ENCODE results near the gene HDHD3.

HDHD3 gene

DNA sequence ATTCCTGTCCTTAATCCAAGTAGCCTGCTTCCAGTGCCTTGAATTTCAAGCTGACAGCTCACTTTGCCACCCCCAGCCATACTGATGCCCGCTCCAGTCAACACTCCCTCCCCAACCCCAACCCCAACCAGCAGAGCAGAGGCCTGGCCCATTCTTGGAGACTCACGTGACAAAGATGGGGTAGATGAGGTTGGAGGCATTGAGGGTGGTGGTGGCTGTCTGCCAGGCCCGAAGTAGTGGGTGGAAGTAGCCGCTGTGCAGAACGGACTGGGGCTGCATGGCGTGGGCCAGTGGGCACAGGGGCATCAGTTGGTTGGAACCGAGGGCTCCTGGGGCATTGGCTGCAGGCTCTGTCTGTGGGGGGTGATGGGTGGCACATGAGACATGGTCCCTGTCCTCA, 16.5 kb upstream of the HDHD3 start:
- Histone ChIP-seq H4K12ac (ENCODE audit: low read depth, low read length) (no peak overlapping the region), H4K8ac (ENCODE audit: low read depth, low read length) (no peak overlapping the region), H4K91ac (ENCODE audit: low read depth, low read length) (no peak overlapping the region), H3K4ac (ENCODE audit: low read depth, low read length) (no peak overlapping the region), H2BK12ac (ENCODE audit: low read length) (no peak overlapping the region), H3K27ac (ENCODE audit: low read depth, low read length) (no peak overlapping the region), H3K36me3 (ENCODE audit: control insufficient read depth in 1 of 2, insufficient read depth in 2 of 2, low read length in 2 of 2) (peaks cover 35 to 42% of the 10 kb centered on the region in 2 experiments), H3K9ac (ENCODE audit: low read length) (no peak overlapping the region), H3K79me2 (ENCODE audit: control insufficient read depth, insufficient read depth, low read length, poor library complexity) (no peaks in the 10 kb centered on the region), H2AFZ (ENCODE audit: insufficient read depth, low read length, poor library complexity) (no peak overlapping the region), H2BK5ac (ENCODE audit: low read depth, low read length, poor library complexity) (no peak overlapping the region), H3K4me3 (ENCODE audit: low read depth, low read length) (no peak overlapping the region), H3K9me3 (ENCODE audit: insufficient read depth, low read depth, low read length) (peaks cover 5% of the 10 kb centered on the region), H3K27me3 (ENCODE audit: insufficient read depth, low read length) (no peaks in the 10 kb centered on the region), H3K79me1 (ENCODE audit: low read length) (peaks cover 2% of the 10 kb centered on the region), H3K14ac (ENCODE audit: low read length) (no peak overlapping the region), H3K4me1 (ENCODE audit: control insufficient read depth in 1 of 2, insufficient read depth in 2 of 2, low read length in 2 of 2) (peaks cover 5 to 12% of the 10 kb centered on the region in 2 experiments), H3K4me2 (ENCODE audit: low read length) (no peak overlapping the region), H3K23ac (ENCODE audit: low read length) (no peak overlapping the region), H3K18ac (ENCODE audit: low read length) (no peak overlapping the region), H2BK120ac (ENCODE audit: insufficient read depth, low read length, poor library complexity) (no peak overlapping the region), H2AK5ac (ENCODE audit: low read length) (no peak overlapping the region)
- no peak for DNase-seq
- no CpG with 5 or more reads among the region's 7 CpGs for WGBS (ENCODE audit: extremely low coverage, insufficient coverage, insufficient read length)

DNA sequence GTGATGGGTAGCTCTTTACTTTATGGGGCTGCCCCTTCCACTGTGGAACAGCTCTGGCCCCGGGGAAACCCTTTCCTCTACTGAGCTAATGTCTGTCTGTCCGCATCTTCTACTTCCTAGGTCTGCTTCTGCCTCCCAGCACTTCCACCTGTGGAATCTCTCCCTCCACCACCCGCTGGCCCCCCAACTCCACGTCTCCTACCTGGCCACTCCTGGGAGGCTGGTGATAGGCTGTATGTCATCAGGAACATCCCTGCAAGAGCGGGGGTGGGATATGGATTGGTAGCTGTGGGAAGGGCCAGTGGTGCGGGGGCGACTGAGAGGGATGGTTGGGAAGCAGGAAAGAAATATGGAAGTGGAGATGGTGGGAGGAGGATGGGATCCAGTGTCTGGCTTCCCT, 15.1 kb upstream of the HDHD3 start:
- H3K4me3 ChIP-seq (ENCODE audit: low read depth, low read length): no peak overlapping the region
- H2BK5ac ChIP-seq (ENCODE audit: low read depth, low read length, poor library complexity): no peak overlapping the region
- no peak overlapping the region for H3K18ac ChIP-seq (ENCODE audit: low read length)
- peaks cover 41 to 47% of the 10 kb centered on the region in 2 experiments for H3K36me3 ChIP-seq (ENCODE audit: control insufficient read depth in 1 of 2, insufficient read depth in 2 of 2, low read length in 2 of 2)
- H4K12ac ChIP-seq (ENCODE audit: low read depth, low read length): no peak overlapping the region
- peaks cover 6% of the 10 kb centered on the region for H3K9me3 ChIP-seq (ENCODE audit: insufficient read depth, low read depth, low read length)
- H3K4me1 ChIP-seq (ENCODE audit: control insufficient read depth in 1 of 2, insufficient read depth in 2 of 2, low read length in 2 of 2): peaks cover 3 to 9% of the 10 kb centered on the region in 2 experiments
- no peaks in the 10 kb centered on the region for H3K79me2 ChIP-seq (ENCODE audit: control insufficient read depth, insufficient read depth, low read length, poor library complexity)
- H2BK12ac ChIP-seq (ENCODE audit: low read length): no peak overlapping the region
- no peak overlapping the region for H3K23ac ChIP-seq (ENCODE audit: low read length)
- no peaks in the 10 kb centered on the region for H3K27me3 ChIP-seq (ENCODE audit: insufficient read depth, low read length)
- H2AFZ ChIP-seq (ENCODE audit: insufficient read depth, low read length, poor library complexity): no peak overlapping the region
- no peaks in the 10 kb centered on the region for H3K79me1 ChIP-seq (ENCODE audit: low read length)
- no peak overlapping the region for H3K9ac ChIP-seq (ENCODE audit: low read length)
- no peak overlapping the region for H3K14ac ChIP-seq (ENCODE audit: low read length)
- no peak overlapping the region for H3K4ac ChIP-seq (ENCODE audit: low read depth, low read length)
- no peak overlapping the region for H4K8ac ChIP-seq (ENCODE audit: low read depth, low read length)
- no peak overlapping the region for H2BK120ac ChIP-seq (ENCODE audit: insufficient read depth, low read length, poor library complexity)
- H4K91ac ChIP-seq (ENCODE audit: low read depth, low read length): no peak overlapping the region
- H3K4me2 ChIP-seq (ENCODE audit: low read length): no peak overlapping the region
- no peak overlapping the region for H2AK5ac ChIP-seq (ENCODE audit: low read length)
- H3K27ac ChIP-seq (ENCODE audit: low read depth, low read length): no peak overlapping the region
- no peak for DNase-seq
- no CpG with 5 or more reads among the region's 7 CpGs for WGBS (ENCODE audit: extremely low coverage, insufficient coverage, insufficient read length)

DNA sequence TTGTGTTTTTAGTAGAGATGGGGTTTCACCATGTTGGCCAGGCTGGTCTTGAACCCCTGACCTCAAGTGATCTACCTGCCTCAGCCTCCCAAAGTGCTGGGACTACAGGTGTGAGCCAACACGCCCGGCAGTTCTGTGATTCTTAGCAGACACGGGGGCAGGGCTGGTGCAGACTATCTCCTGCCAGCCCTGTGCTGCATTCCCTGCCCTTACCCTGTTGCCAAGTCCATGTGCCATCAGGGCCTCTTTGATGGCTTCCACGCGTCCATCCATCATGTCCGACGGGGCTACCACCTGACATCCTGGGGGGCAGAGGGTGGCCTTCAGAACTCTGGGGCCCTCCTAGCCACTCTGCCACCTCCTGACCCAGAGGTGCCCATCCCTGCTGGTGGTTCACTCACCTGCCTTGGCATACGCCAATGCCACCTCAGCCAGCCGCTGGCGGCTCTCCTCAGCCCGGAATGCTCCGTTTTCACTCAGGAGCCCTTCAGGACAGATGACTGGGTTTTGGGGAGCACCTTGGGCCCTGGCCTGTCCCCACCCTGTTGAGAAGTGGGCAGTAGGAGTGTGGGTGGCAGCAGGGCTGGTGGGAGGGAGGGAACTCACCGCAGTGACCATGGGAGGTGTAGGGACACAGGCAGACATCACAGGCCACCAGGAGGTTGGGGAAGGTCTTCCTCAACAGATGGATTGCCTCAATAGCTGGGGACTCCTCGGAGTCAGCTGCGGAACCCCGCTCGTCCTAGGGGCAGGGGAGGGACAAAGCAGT, 13.6 kb upstream of the HDHD3 start:
- H4K91ac ChIP-seq (ENCODE audit: low read depth, low read length): no peak overlapping the region
- no peak overlapping the region for H4K8ac ChIP-seq (ENCODE audit: low read depth, low read length)
- no peaks in the 10 kb centered on the region for H3K79me1 ChIP-seq (ENCODE audit: low read length)
- no peak overlapping the region for H4K12ac ChIP-seq (ENCODE audit: low read depth, low read length)
- H3K4me2 ChIP-seq (ENCODE audit: low read length): no peak overlapping the region
- H3K9ac ChIP-seq (ENCODE audit: low read length): no peak overlapping the region
- no peaks in the 10 kb centered on the region for H3K79me2 ChIP-seq (ENCODE audit: control insufficient read depth, insufficient read depth, low read length, poor library complexity)
- H3K4me1 ChIP-seq (ENCODE audit: control insufficient read depth in 1 of 2, insufficient read depth in 2 of 2, low read length in 2 of 2): peaks cover 0 to 6% of the 10 kb centered on the region in 2 experiments
- no peak overlapping the region for H2BK12ac ChIP-seq (ENCODE audit: low read length)
- H3K9me3 ChIP-seq (ENCODE audit: insufficient read depth, low read depth, low read length): peaks cover 7% of the 10 kb centered on the region
- H2BK120ac ChIP-seq (ENCODE audit: insufficient read depth, low read length, poor library complexity): no peak overlapping the region
- no peak overlapping the region for H3K23ac ChIP-seq (ENCODE audit: low read length)
- H2AFZ ChIP-seq (ENCODE audit: insufficient read depth, low read length, poor library complexity): no peak overlapping the region
- H3K18ac ChIP-seq (ENCODE audit: low read length): no peak overlapping the region
- H2BK5ac ChIP-seq (ENCODE audit: low read depth, low read length, poor library complexity): no peak overlapping the region
- no peak overlapping the region for H3K4ac ChIP-seq (ENCODE audit: low read depth, low read length)
- no peak overlapping the region for H3K27ac ChIP-seq (ENCODE audit: low read depth, low read length)
- no peak overlapping the region for H3K4me3 ChIP-seq (ENCODE audit: low read depth, low read length)
- H3K14ac ChIP-seq (ENCODE audit: low read length): no peak overlapping the region
- peaks cover 41 to 47% of the 10 kb centered on the region in 2 experiments for H3K36me3 ChIP-seq (ENCODE audit: control insufficient read depth in 1 of 2, insufficient read depth in 2 of 2, low read length in 2 of 2)
- WGBS (ENCODE audit: extremely low coverage, insufficient coverage, insufficient read length): no CpG with 5 or more reads among the region's 17 CpGs
- no peaks in the 10 kb centered on the region for H3K27me3 ChIP-seq (ENCODE audit: insufficient read depth, low read length)
- no peak overlapping the region for H2AK5ac ChIP-seq (ENCODE audit: low read length)
- no peak for DNase-seq

DNA sequence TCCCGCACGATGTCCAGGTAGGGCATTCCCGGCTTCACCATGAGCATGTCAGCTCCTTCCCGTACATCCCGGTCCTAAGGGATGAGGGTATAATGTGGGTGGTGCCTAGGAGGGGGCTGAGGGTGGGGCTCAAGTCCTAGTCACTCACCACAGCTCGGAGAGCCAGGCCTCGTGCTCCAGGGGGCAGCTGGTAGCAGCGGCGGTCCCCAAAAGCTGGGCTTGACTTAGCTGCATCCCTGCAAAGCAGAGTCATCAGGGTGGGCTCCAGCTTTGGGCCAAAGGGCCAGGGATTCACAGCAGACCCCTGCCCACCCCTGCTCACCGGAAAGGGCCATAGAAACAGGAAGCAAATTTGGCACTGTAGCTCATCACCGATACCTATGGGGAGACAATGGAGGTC, 12.7 kb upstream of the HDHD3 start:
- Histone ChIP-seq H3K9me3 (ENCODE audit: insufficient read depth, low read depth, low read length) (peaks cover 7% of the 10 kb centered on the region), H3K79me2 (ENCODE audit: control insufficient read depth, insufficient read depth, low read length, poor library complexity) (no peaks in the 10 kb centered on the region), H3K18ac (ENCODE audit: low read length) (no peak overlapping the region), H3K23ac (ENCODE audit: low read length) (no peak overlapping the region), H3K4me3 (ENCODE audit: low read depth, low read length) (no peak overlapping the region), H3K27me3 (ENCODE audit: insufficient read depth, low read length) (no peaks in the 10 kb centered on the region), H4K8ac (ENCODE audit: low read depth, low read length) (no peak overlapping the region), H2BK120ac (ENCODE audit: insufficient read depth, low read length, poor library complexity) (no peak overlapping the region), H2BK12ac (ENCODE audit: low read length) (no peak overlapping the region), H3K79me1 (ENCODE audit: low read length) (no peaks in the 10 kb centered on the region), H3K27ac (ENCODE audit: low read depth, low read length) (no peak overlapping the region), H2BK5ac (ENCODE audit: low read depth, low read length, poor library complexity) (no peak overlapping the region), H3K36me3 (ENCODE audit: control insufficient read depth in 1 of 2, insufficient read depth in 2 of 2, low read length in 2 of 2) (peaks cover 41 to 47% of the 10 kb centered on the region in 2 experiments), H3K14ac (ENCODE audit: low read length) (no peak overlapping the region), H4K91ac (ENCODE audit: low read depth, low read length) (no peak overlapping the region), H3K4ac (ENCODE audit: low read depth, low read length) (no peak overlapping the region), H3K4me1 (ENCODE audit: control insufficient read depth in 1 of 2, insufficient read depth in 2 of 2, low read length in 2 of 2) (peaks cover 0 to 6% of the 10 kb centered on the region in 2 experiments), H3K4me2 (ENCODE audit: low read length) (no peak overlapping the region), H3K9ac (ENCODE audit: low read length) (no peak overlapping the region), H2AFZ (ENCODE audit: insufficient read depth, low read length, poor library complexity) (no peak overlapping the region), H4K12ac (ENCODE audit: low read depth, low read length) (no peak overlapping the region), H2AK5ac (ENCODE audit: low read length) (no peak overlapping the region)
- DNase-seq: no peak
- WGBS (ENCODE audit: extremely low coverage, insufficient coverage, insufficient read length): no CpG with 5 or more reads among the region's 11 CpGs

Measured in trophoblast cell (in vitro differentiated cells and primary cell).